Lower lobe of right lung (tissue), 2 donors: ENCODE measurements around the gene B4GALT2. TPM values are rescaled to one million over a fixed set of nuclear protein-coding genes. Genes with fewer than 3 reads are reported as not detected.

ENCODE experiments used
- ATAC-seq, 2 donors: fragments of 200-7000 bp; cut with Tn5 transposase; one replicate each; pipeline ENCODE4 v1.9.1; 2020 to 2022; ENCODE audit warnings: mild to moderate bottlenecking in 2 of 2, moderate library complexity in 2 of 2
- DNase-seq: peaks from one replicate; pipeline ENCODE4 v3.0.0-alpha.2; 2020
- H3K27ac ChIP-seq: fragments of 200-600 bp; one replicate; pipeline ENCODE4 v1.8.0; 2022
- H3K27me3 ChIP-seq: fragments of 200-600 bp; one replicate; pipeline ENCODE4 v1.8.0; 2022; ENCODE audit warnings: low read depth
- H3K36me3 ChIP-seq: fragments of 200-600 bp; one replicate; pipeline ENCODE4 v1.8.0; 2022; ENCODE audit warnings: mild to moderate bottlenecking
- H3K4me1 ChIP-seq: fragments of 200-600 bp; one replicate; pipeline ENCODE4 v1.8.0; 2022
- H3K4me3 ChIP-seq: fragments of 200-600 bp; one replicate; pipeline ENCODE4 v1.8.0; 2022; ENCODE audit warnings: mild to moderate bottlenecking
- H3K9me3 ChIP-seq: fragments of 200-600 bp; one replicate; pipeline ENCODE4 v1.8.0; 2022
- intact Hi-C: fragments of 100-400 bp; cut with DNase I; formaldehyde crosslinking; loops from one replicate; pipeline ENCODE4 v1.11.0; 2022
- total RNA-seq: library from RNA; stranded (reverse); fragmentation: NEBNext Ultra II Directional; extraction: Animal tissue kit (Norgen Biotek cat#: 25700); gene quantifications from one replicate; pipeline ENCODE4 v1.2.1, GENCODE V29; 2021
- TF ChIP-seq, protein P1 (sequence below): fragments of 200-600 bp; IDR thresholded peaks from one replicate; pipeline ENCODE4 v1.8.0; 2022; ENCODE audit warnings: antibody characterized with exemption, mild to moderate bottlenecking
- donor health status: DM: no; HTN: yes; CAD: no; lungs with severe emphysema.

Gene B4GALT2
- total RNA-seq, 1 donor from 2014 or later: 17.3 TPM

DNA sequence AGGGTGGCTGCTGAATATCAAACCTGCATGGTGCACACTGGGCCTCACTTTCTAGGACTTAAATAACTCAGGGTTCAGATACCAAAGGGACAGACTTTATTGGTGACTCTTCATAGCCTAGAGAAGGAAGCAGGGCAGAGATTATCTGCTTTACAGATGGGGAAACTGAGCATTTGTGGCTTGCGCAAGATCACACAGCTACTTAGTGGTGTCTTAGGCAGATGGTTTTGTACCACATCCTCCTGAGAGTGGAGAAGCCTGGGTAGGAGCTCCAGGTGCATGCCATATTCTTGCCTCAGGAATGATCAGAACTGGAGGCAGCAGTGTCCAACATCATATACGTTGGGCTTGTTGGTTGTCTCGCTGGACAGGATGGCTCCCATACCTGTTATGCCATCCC lies 16.0 kb upstream of the B4GALT2 start:
- TF ChIP-seq, protein P1, sequence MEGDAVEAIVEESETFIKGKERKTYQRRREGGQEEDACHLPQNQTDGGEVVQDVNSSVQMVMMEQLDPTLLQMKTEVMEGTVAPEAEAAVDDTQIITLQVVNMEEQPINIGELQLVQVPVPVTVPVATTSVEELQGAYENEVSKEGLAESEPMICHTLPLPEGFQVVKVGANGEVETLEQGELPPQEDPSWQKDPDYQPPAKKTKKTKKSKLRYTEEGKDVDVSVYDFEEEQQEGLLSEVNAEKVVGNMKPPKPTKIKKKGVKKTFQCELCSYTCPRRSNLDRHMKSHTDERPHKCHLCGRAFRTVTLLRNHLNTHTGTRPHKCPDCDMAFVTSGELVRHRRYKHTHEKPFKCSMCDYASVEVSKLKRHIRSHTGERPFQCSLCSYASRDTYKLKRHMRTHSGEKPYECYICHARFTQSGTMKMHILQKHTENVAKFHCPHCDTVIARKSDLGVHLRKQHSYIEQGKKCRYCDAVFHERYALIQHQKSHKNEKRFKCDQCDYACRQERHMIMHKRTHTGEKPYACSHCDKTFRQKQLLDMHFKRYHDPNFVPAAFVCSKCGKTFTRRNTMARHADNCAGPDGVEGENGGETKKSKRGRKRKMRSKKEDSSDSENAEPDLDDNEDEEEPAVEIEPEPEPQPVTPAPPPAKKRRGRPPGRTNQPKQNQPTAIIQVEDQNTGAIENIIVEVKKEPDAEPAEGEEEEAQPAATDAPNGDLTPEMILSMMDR: no peak
- Histone ChIP-seq H3K4me3 (no peak overlapping the region), H3K27me3 (no peaks in the 10 kb centered on the region), H3K4me1 (no peaks in the 10 kb centered on the region), H3K9me3 (no peaks in the 10 kb centered on the region), H3K27ac (no peak overlapping the region), H3K36me3 (peaks cover 78% of the 10 kb centered on the region)
- DNase-seq: peak; percentile 1
- no peak for ATAC-seq
- intact Hi-C loops: no loop called here

DNA sequence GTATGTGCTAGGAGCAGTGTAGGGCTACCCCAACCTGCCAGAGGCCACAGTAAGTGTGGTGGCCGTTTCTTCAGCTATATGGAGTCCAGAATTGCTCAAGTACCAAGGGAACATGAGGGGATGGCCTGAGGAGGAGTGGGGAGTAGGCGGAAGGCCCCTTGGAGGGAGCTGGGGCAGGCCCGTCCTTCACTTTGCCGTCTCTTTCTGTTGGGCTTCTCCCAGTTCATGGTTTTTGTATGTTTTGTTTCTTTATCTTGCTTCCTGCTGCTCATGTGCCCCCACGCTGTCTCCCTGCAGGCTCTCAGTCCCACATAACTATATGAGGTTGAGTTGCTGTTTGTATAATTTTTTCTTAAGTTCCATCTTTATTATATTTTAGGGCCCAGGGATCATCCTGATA lies 15.1 kb upstream of the B4GALT2 start:
- no peaks in the 10 kb centered on the region for H3K9me3 ChIP-seq
- no peak overlapping the region for H3K4me3 ChIP-seq
- peak; percentile 6 for DNase-seq
- no peaks in the 10 kb centered on the region for H3K27me3 ChIP-seq
- no peak for ATAC-seq
- intact Hi-C loops: no loop called here
- no peak overlapping the region for H3K27ac ChIP-seq
- no peaks in the 10 kb centered on the region for H3K4me1 ChIP-seq
- TF ChIP-seq, protein P1: no peak
- peaks cover 69% of the 10 kb centered on the region for H3K36me3 ChIP-seq

DNA sequence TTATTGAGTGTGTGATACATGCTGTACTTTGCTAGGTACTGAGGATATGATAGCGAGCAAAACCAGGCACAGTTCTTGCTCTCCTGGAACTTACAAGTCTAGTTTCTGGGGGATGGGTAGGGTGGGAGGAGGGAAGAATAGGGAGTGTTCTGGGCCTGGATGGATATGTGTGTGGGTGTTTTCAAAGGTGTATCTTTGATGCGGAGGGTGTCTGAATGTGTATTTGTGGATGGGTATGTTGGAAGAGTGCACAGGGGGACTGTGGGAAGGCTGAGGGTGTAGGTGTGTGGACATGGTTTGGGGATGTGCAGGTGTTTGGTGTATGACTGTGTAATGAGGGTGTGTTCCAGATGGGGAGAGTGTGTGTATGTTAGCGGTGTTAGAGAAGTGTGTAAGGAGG lies 13.7 kb upstream of the B4GALT2 start:
- TF ChIP-seq, protein P1: no peak

DNA sequence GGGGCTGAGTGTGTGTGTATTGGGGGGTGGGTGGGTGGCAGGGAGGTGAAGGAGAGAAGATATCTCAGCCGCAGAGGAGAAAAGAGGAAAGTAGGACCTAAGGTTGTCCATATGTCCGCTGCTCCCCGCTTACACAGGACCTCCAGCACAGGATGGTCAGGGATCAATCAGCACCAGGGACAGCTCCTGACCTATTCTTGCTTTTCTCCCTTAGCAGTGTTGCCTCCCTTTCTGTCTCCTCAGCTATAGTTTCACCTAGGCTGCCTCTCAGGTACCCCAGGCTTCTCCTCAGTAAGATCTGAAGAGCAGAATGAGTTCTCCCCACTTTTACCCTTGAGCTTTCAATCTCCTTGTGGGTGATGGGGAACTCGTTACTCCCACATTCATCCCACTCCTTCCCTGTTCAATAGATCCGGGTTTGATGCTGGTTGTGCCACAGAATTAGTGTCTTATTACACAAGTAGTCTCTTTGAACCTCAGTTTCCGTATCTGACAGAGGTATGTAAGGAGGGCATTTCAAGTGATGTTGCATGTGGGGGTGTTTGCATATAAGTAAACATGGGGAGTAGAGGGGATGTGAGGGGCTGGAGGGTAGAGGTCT lies 10.6 kb upstream of the B4GALT2 start:
- H3K4me3 ChIP-seq: no peak overlapping the region
- no peaks in the 10 kb centered on the region for H3K27me3 ChIP-seq
- TF ChIP-seq, protein P1: no peak
- no peak overlapping the region for H3K27ac ChIP-seq
- ATAC-seq (no peak), DNase-seq (no peak)
- H3K36me3 ChIP-seq: peaks cover 42% of the 10 kb centered on the region
- H3K4me1 ChIP-seq: peaks cover 20% of the 10 kb centered on the region
- intact Hi-C loops: no loop called here
- H3K9me3 ChIP-seq: no peaks in the 10 kb centered on the region

More for the DNA sequence above, 13.7 kb upstream of the B4GALT2 start:
- Histone ChIP-seq H3K9me3 (no peaks in the 10 kb centered on the region), H3K36me3 (peaks cover 56% of the 10 kb centered on the region), H3K4me3 (no peak overlapping the region), H3K4me1 (peaks cover 8% of the 10 kb centered on the region), H3K27me3 (no peaks in the 10 kb centered on the region), H3K27ac (no peak overlapping the region)
- DNase-seq (no peak), ATAC-seq (no peak)
- intact Hi-C loops: no loop called here

DNA sequence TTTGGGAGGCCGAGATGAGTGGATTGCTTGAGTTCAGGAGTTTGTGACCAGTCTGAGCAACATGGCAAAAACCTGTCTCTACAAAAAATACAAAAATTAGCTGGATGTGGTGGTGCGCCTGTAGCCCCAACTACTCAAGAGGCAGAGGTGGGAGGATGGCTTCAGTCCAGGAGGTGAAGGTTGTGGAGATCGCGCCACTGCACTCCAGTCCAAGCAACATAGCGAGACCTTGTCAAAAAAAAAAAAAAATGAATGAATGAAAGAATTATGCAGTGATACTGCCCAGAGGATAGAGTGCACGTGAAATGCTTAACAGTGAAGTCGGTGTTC lies 9.6 kb upstream of the B4GALT2 start:
- no peaks in the 10 kb centered on the region for H3K9me3 ChIP-seq
- no peak for ATAC-seq

More for the DNA sequence above, 9.6 kb upstream of the B4GALT2 start:
- H3K27ac ChIP-seq: no peak overlapping the region
- peaks cover 37% of the 10 kb centered on the region for H3K36me3 ChIP-seq
- H3K4me1 ChIP-seq: peaks cover 26% of the 10 kb centered on the region
- no peak for DNase-seq
- intact Hi-C loops: no loop called here
- H3K4me3 ChIP-seq: peak overlapping the region; percentile 97
- TF ChIP-seq, protein P1: no peak
- H3K27me3 ChIP-seq: no peaks in the 10 kb centered on the region
